Measurements from ENCODE around the gene MRPS12. TPM values are rescaled to one million over a fixed set of nuclear protein-coding genes. Genes with fewer than 3 reads are reported as not detected.

The MRPS12 gene
- total RNA-seq, 1 donor = 20.2 TPM

DNA sequence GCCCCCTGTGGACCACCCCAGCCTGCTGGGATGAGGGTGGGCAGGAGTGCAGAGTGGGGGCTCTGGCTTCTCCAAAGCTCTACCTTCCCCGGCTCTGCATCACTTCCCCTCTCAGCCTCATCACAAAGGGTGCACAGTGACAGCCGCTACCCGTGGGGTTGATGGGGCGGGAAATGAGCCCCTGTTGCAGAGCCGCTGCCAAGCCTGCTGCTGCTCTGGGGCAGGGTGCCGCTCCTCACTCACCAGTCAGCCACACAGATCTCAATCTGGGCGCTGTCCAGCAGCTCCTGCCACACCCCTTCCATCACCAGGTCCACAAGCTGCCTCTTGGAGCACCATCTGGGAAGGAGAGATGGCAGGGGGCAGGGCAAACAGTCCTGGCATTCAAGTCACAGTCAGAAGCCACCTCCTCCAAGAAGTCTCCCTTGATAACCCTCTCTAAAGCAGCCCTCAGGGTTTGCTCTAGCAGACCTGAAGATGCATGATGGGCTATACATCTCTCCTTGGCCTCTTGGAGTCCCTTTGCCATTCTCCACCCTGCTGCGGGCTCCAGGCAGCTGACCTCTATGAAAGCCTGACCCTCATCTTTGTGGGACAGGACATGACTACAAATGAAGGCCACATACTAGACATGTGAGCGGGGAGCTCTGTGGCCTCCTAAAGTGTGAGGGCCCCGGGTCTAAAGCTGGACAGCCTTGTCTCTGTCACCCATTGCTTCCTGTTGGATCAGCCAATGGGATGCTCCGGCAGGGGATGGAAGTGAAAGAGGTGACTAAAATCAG lies 15.7 kb downstream of the MRPS12 start:
- TF ChIP-seq, protein P1, sequence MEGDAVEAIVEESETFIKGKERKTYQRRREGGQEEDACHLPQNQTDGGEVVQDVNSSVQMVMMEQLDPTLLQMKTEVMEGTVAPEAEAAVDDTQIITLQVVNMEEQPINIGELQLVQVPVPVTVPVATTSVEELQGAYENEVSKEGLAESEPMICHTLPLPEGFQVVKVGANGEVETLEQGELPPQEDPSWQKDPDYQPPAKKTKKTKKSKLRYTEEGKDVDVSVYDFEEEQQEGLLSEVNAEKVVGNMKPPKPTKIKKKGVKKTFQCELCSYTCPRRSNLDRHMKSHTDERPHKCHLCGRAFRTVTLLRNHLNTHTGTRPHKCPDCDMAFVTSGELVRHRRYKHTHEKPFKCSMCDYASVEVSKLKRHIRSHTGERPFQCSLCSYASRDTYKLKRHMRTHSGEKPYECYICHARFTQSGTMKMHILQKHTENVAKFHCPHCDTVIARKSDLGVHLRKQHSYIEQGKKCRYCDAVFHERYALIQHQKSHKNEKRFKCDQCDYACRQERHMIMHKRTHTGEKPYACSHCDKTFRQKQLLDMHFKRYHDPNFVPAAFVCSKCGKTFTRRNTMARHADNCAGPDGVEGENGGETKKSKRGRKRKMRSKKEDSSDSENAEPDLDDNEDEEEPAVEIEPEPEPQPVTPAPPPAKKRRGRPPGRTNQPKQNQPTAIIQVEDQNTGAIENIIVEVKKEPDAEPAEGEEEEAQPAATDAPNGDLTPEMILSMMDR (IDR thresholded peaks at IDR 0.05; ENCODE audit: insufficient read depth, low read length) = no peak
- DNase-seq (ENCODE audit: low read depth) = no peak
- H3K4me3 ChIP-seq (ENCODE audit: low read depth, low read length) = no peak overlapping the region

DNA sequence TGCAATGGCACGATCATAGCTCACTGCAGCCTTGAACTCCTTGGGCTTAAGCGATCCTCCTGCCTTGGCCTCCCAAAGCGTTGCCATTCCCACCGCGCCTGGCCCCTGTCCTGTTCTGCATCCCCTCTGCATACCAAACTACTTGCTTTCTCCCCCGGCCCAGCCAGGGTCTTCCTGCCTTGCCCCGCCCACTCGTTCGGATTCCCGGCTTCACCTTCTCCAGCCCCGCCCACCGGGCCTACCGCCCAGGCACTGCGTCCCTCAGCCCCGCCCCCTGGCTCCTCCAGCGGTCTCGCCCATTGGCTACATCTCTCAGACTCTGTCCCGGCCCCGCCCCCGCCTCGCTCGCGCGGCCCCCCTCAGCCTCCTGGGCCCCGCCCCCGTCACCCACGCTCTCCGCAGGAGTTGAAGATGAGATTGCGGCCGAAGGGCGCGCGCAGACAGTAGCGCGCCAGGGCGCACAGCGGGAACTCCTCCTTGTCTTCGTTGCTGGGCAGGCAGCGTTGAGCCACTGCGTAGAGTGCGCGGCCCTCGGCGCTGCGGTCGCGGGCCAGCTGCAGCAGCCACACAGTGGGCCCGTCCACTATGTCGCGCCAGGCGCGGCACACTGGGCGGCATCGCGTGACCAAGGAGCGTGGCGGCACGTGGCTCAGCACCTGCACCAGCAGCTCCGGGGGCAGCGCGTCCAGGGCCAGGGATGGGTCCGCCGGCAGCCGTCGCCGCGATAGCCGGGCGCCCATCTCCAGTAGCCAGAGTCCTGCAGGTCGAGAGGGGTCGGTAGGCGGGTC lies 19.0 kb downstream of the MRPS12 start:
- peak; percentile 22 for DNase-seq (ENCODE audit: low read depth)
- H3K4me3 ChIP-seq (ENCODE audit: low read depth, low read length) = peak overlapping the region; percentile 37
- TF ChIP-seq, protein P1 (IDR thresholded peaks at IDR 0.05; ENCODE audit: insufficient read depth, low read length) = no peak

GRCh38 chr19:38951187-38951586 lies 20.4 kb downstream of the MRPS12 start:
- no peak for DNase-seq (ENCODE audit: low read depth)
- no peak overlapping the region for H3K4me3 ChIP-seq (ENCODE audit: low read depth, low read length)
- TF ChIP-seq, protein P1 (IDR thresholded peaks at IDR 0.05; ENCODE audit: insufficient read depth, low read length) = no peak

GRCh38 chr19:38952395-38953165 lies 21.8 kb downstream of the MRPS12 start:
- TF ChIP-seq, protein P1 (IDR thresholded peaks at IDR 0.05; ENCODE audit: insufficient read depth, low read length) = no peak
- DNase-seq (ENCODE audit: low read depth) = no peak
- no peak overlapping the region for H3K4me3 ChIP-seq (ENCODE audit: low read depth, low read length)

DNA sequence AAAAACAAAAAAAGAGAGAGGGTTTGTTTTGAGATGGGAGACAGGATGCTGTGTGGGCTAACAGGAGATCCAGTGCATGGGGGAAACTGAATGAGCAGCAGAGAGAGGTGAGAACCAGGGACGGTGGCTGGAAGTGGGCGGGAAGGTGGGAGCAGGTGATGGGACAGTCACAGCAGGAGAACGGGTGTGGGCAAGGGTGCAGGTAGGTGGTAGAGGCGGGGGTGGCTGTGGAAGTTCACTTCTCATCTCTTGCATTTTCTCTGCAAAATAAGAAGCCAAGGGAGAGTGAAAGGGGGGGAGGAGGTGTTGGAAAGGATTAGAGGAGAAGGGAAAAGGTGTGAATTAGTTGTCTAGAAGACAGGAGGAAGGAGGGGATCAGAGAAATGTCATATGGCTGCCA lies 22.9 kb downstream of the MRPS12 start:
- TF ChIP-seq, protein P1 (IDR thresholded peaks at IDR 0.05; ENCODE audit: insufficient read depth, low read length) = no peak
- no peak overlapping the region for H3K4me3 ChIP-seq (ENCODE audit: low read depth, low read length)
- DNase-seq (ENCODE audit: low read depth) = no peak

- TF ChIP-seq, protein P1 (IDR thresholded peaks at IDR 0.05; ENCODE audit: insufficient read depth, low read length) = no peak
- H3K4me3 ChIP-seq (ENCODE audit: low read depth, low read length) = no peak overlapping the region
- no peak for DNase-seq (ENCODE audit: low read depth)
These were observed 25.5 kb downstream of the MRPS12 start for GRCh38 chr19:38956264-38956663.
